WTC11 (cell line): ENCODE measurements around the gene MGAT5B. TPM values are rescaled to one million over a fixed set of nuclear protein-coding genes. Genes with fewer than 3 reads are reported as not detected.

Experiments used
- ATAC-seq: fragments of 200-7000 bp; cut with Tn5 transposase; 2 replicates; pipeline ENCODE4 v1.10.0; 2021; ENCODE audit warnings: mild to moderate bottlenecking, moderate library complexity
- CTCF ChIA-PET: fragments of 300-600 bp; sonication (Branson Sonifier 250); formaldehyde crosslinking; loops from one replicate; lab custom pipeline; 2021; ENCODE audit warnings: antibody characterized with exemption; lab: Charles Lee
- POLR2A ChIA-PET: fragments of 350-600 bp; sonication (Branson Sonifier 250); formaldehyde crosslinking; loops from one replicate; lab custom pipeline; 2021; ENCODE audit warnings: antibody characterized with exemption; lab: Charles Lee
- DNase-seq: peaks from one replicate; pipeline ENCODE4 v3.0.0; 2021; ENCODE audit warnings: low spot score
- H3K27ac Mint-ChIP-seq: 2 replicates; pipeline ENCODE4 v1.8.0; 2021; ENCODE audit warnings: mixed read lengths
- H3K27me3 Mint-ChIP-seq: 2 replicates; pipeline ENCODE4 v1.8.0; 2021; ENCODE audit warnings: low read depth, mild to moderate bottlenecking, moderate library complexity, mixed read lengths
- H3K36me3 Mint-ChIP-seq: 2 replicates; pipeline ENCODE4 v1.8.0; 2021; ENCODE audit warnings: mixed read lengths
- H3K4me1 Mint-ChIP-seq: 2 replicates; pipeline ENCODE4 v1.8.0; 2022; ENCODE audit warnings: mixed read lengths
- H3K4me3 Mint-ChIP-seq: 2 replicates; pipeline ENCODE4 v1.8.0; 2021; ENCODE audit warnings: mild to moderate bottlenecking, moderate library complexity, mixed read lengths
- H3K9me3 Mint-ChIP-seq: 2 replicates; pipeline ENCODE4 v1.8.0; 2021; ENCODE audit warnings: mixed read lengths
- ATF3 ChIP-seq: sonication (generic); formaldehyde crosslinking; conservative IDR thresholded peaks from 2 replicates; pipeline ENCODE4 v1.8.1; 2022; ENCODE audit warnings: mild to moderate bottlenecking, missing genetic modification reagents
- CBFB ChIP-seq: sonication (generic); formaldehyde crosslinking; IDR thresholded peaks from 2 replicates; pipeline ENCODE4 v1.8.1; 2022; ENCODE audit warnings: mild to moderate bottlenecking, low read depth, missing genetic modification reagents
- E2F4 ChIP-seq: sonication (generic); formaldehyde crosslinking; IDR thresholded peaks from 2 replicates; pipeline ENCODE4 v1.8.1; 2022; ENCODE audit warnings: low read depth, mild to moderate bottlenecking, moderate library complexity, missing genetic modification reagents, borderline replicate concordance
- ETV6 ChIP-seq: sonication (generic); formaldehyde crosslinking; IDR thresholded peaks from 2 replicates; pipeline ENCODE4 v1.8.1; 2022; ENCODE audit warnings: mild to moderate bottlenecking, missing genetic modification reagents
- FOXP4 ChIP-seq: sonication (generic); formaldehyde crosslinking; IDR thresholded peaks from 2 replicates; pipeline ENCODE4 v1.8.0; 2022; ENCODE audit warnings: mild to moderate bottlenecking, missing genetic modification reagents
- RELA ChIP-seq: sonication (generic); formaldehyde crosslinking; IDR thresholded peaks from 2 replicates; pipeline ENCODE4 v1.8.1; 2022; ENCODE audit warnings: missing genetic modification reagents, mild to moderate bottlenecking, borderline replicate concordance
- SP1 ChIP-seq: sonication (generic); formaldehyde crosslinking; conservative IDR thresholded peaks from 2 replicates; pipeline ENCODE4 v1.8.1; 2022; ENCODE audit warnings: missing genetic modification reagents
- STAT6 ChIP-seq: sonication (generic); formaldehyde crosslinking; conservative IDR thresholded peaks from 2 replicates; pipeline ENCODE4 v1.8.1; 2023; ENCODE audit warnings: mild to moderate bottlenecking, low read depth, missing genetic modification reagents, moderate library complexity
- TEAD1 ChIP-seq: sonication (generic); formaldehyde crosslinking; IDR thresholded peaks from 2 replicates; pipeline ENCODE4 v1.8.0; 2022; ENCODE audit warnings: mild to moderate bottlenecking, missing genetic modification reagents
- ZNF281 ChIP-seq: sonication (generic); formaldehyde crosslinking; IDR thresholded peaks from 2 replicates; pipeline ENCODE4 v1.8.0; 2023; ENCODE audit warnings: mild to moderate bottlenecking, missing genetic modification reagents
- ZNF317 ChIP-seq: sonication (generic); formaldehyde crosslinking; IDR thresholded peaks from 2 replicates; pipeline ENCODE4 v1.8.1; 2023; ENCODE audit warnings: low read depth, mild to moderate bottlenecking, moderate library complexity, missing genetic modification reagents, borderline replicate concordance
- ZNF671 ChIP-seq: fragments of 250-450 bp; sonication (Bioruptor Pico); IDR thresholded peaks from 2 replicates; pipeline ENCODE4 v1.8.0; 2021; ENCODE audit warnings: mild to moderate bottlenecking
- total RNA-seq: library from RNA; stranded (reverse); gene quantifications from 3 replicates; pipeline ENCODE4 v1.2.3, GENCODE V29; 2021

The MGAT5B gene
- total RNA-seq, 1 experiment from 2014 or later, result 11.6 TPM

GRCh38 chr17:76868669-76869495 is 678 bp downstream of the MGAT5B start:
- Mint-ChIP-seq H3K36me3 (no peaks in the 10 kb centered on the region), H3K9me3 (no peaks in the 10 kb centered on the region)

More at GRCh38 chr17:76868669-76869495, 678 bp downstream of the MGAT5B start:
- peak overlapping the region; percentile 77 for H3K4me3 Mint-ChIP-seq
- no peak for TF ChIP-seq ZNF671 (CRISPR knock-in tag)
- TF ChIP-seq SP1 (CRISPR knock-in tag), result 0 out of 2 replicates have a peak, but pooled peaks have one; percentile 1
- 0 out of 2 replicates have a peak, but pooled peaks have one; percentile 52 for TF ChIP-seq TEAD1
- no peak for TF ChIP-seq ETV6 (CRISPR knock-in tag)
- TF ChIP-seq CBFB (CRISPR knock-in tag), result no peak
- no peak for TF ChIP-seq ZNF281
- TF ChIP-seq ZNF317 (CRISPR knock-in tag), result no peak
- no peak for TF ChIP-seq ATF3 (CRISPR knock-in tag)
- no peak for TF ChIP-seq E2F4
- no peak for TF ChIP-seq RELA (CRISPR knock-in tag)
- 0 out of 2 replicates have a peak, but pooled peaks have one; percentile 33 for TF ChIP-seq STAT6 (CRISPR knock-in tag)
- TF ChIP-seq FOXP4 (CRISPR knock-in tag), result 0 out of 2 replicates have a peak, but pooled peaks have one; percentile 12
- DNase-seq (peak; percentile 35), ATAC-seq (peak; percentile 9)
- POLR2A ChIA-PET, result interaction anchor here (0.6 to 1.5 kb wide), 3 partner anchors 89 to 198 kb away, joined by 3 to 8 read pairs (median 3); no protein-coding TSS in a partner anchor
- peaks cover 29% of the 10 kb centered on the region for H3K27me3 Mint-ChIP-seq
- CTCF ChIA-PET, result interaction anchor here (0.9 to 4.4 kb wide), 45 partner anchors 8 to 386 kb away, joined by 3 to 64 read pairs (median 6); no protein-coding TSS in a partner anchor
- peaks cover 12% of the 10 kb centered on the region for H3K4me1 Mint-ChIP-seq
- H3K27ac Mint-ChIP-seq, result no peak overlapping the region
